NCI-H2081 (cell line): ENCODE data around the gene BPIFB3.

Experiments used
- DNase-seq, 2 experiments: peaks; one replicate each; lab custom pipeline; 2025; lab: John Stamatoyannopoulos, UW

BPIFB3 gene

GRCh38 chr20:33053291-33054106 is at the start of gene BPIFB3:
Gene BPIFB3 (plus strand): TSS chr20:33053903. CDS start chr20:33055436, 1,533 bp downstream.
- DNase-seq = no peak

- DNase-seq = no peak
Observed at GRCh38 chr20:33004141-33004751, 49.5 kb upstream of the BPIFB3 start, which contains the start of gene SUN5. Gene SUN5 (minus strand): TSS chr20:33004433. CDS start chr20:33004340, 93 bp downstream.

GRCh38 chr20:33005132-33005566 is 48.6 kb upstream of the BPIFB3 start:
- DNase-seq = no peak

- DNase-seq = no peak
Observed at GRCh38 chr20:33005908-33006775, 47.6 kb upstream of the BPIFB3 start.

GRCh38 chr20:33006776-33007375 is 46.8 kb upstream of the BPIFB3 start:
- no peak for DNase-seq

GRCh38 chr20:33007376-33008335 is 46.0 kb upstream of the BPIFB3 start, which contains the start of gene BPIFB2:
Gene BPIFB2 (plus strand): TSS chr20:33007704. CDS start chr20:33008575, 871 bp downstream.
- DNase-seq = no peak

GRCh38 chr20:33008336-33009213 is 45.1 kb upstream of the BPIFB3 start:
- no peak for DNase-seq

- peak in 1 of 2 experiments; percentile 5 for DNase-seq
Observed at GRCh38 chr20:33009214-33010132, 44.2 kb upstream of the BPIFB3 start.

GRCh38 chr20:33010133-33010504 is 43.6 kb upstream of the BPIFB3 start:
- DNase-seq = no peak

- DNase-seq = no peak
Observed at GRCh38 chr20:33010674-33011449, 42.8 kb upstream of the BPIFB3 start.

GRCh38 chr20:33012327-33013189 is 41.1 kb upstream of the BPIFB3 start:
- no peak for DNase-seq

GRCh38 chr20:33013701-33014326 is 39.9 kb upstream of the BPIFB3 start:
- DNase-seq = no peak

GRCh38 chr20:33014336-33015113 is 39.2 kb upstream of the BPIFB3 start:
- DNase-seq = no peak

- DNase-seq = no peak
Observed at GRCh38 chr20:33015114-33015484, 38.6 kb upstream of the BPIFB3 start.
